22Rv1 (cell line): ENCODE measurements around the gene PABPC1L2A.
"Not testable (repeated sequence)": the region's sequence is repeated elsewhere in the genome, so short reads cannot be mapped to it uniquely, and the experiment has no call there.

Experiments
- H3K27ac ChIP-seq: fragments of 450-650 bp; 2 replicates; pipeline ENCODE4 v1.5.1; 2017
- ZFX ChIP-seq: fragments of 450-650 bp; IDR thresholded peaks from 2 replicates; pipeline ENCODE4 v1.6.1; 2017; ENCODE audit warnings: antibody characterized with exemption, borderline replicate concordance
- TF ChIP-seq, protein P1 (sequence below): fragments of 450-650 bp; IDR thresholded peaks from 2 replicates; pipeline ENCODE4 v1.5.1; 2017; ENCODE audit warnings: mild to moderate bottlenecking

PABPC1L2A gene

DNA sequence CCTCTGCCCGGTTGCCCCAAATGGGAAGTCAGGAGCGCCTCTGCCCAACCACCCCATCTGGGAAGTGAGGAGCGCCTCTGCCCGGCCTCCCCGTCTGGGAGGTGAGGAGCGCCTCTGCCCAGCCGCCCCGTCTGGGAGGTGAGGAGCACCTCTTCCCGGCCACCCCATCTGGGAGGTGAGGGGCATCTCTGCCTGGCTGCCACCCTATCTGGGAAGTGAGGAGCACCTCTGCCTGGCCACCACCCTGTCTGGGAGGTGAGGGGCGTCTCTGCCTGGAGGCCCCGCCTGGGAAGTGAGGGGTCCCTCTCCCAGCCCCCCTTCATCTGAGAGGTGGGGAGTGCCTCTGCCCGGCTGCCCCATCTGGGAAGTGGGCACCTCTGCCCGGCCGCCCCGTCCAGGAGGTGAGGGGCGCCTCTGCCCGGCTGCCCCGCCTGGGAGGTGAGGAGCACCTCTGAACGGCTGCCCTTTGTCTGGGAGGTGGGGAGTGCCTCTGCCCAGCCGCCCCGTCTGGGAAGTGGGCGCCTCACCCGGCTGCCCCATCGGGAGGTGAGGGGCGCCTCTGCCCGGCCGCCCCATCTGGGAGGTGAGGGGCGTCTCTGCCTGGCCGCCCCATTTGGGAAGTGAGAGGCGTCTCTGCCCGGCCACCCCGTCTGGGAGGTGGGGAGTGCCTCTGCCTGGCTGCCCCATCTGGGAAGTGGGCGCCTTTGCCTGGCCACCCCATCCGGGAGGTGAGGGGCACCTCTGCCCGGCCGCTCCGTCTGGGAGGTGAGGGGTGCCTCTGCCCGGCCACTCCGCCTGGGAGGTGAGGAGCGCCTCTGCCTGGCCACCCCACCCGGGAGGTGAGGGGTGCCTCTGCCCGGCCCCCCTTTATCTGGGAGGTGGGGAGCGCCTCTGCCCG is 10.6 kb downstream of the PABPC1L2A start:
- TF ChIP-seq, protein P1, sequence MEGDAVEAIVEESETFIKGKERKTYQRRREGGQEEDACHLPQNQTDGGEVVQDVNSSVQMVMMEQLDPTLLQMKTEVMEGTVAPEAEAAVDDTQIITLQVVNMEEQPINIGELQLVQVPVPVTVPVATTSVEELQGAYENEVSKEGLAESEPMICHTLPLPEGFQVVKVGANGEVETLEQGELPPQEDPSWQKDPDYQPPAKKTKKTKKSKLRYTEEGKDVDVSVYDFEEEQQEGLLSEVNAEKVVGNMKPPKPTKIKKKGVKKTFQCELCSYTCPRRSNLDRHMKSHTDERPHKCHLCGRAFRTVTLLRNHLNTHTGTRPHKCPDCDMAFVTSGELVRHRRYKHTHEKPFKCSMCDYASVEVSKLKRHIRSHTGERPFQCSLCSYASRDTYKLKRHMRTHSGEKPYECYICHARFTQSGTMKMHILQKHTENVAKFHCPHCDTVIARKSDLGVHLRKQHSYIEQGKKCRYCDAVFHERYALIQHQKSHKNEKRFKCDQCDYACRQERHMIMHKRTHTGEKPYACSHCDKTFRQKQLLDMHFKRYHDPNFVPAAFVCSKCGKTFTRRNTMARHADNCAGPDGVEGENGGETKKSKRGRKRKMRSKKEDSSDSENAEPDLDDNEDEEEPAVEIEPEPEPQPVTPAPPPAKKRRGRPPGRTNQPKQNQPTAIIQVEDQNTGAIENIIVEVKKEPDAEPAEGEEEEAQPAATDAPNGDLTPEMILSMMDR: no peak
- TF ChIP-seq ZFX: no peak
- no peak overlapping the region for H3K27ac ChIP-seq

GRCh38 chrX:73067761-73068466 is 11.4 kb downstream of the PABPC1L2A start:
- H3K27ac ChIP-seq: not testable (repeated sequence)

DNA sequence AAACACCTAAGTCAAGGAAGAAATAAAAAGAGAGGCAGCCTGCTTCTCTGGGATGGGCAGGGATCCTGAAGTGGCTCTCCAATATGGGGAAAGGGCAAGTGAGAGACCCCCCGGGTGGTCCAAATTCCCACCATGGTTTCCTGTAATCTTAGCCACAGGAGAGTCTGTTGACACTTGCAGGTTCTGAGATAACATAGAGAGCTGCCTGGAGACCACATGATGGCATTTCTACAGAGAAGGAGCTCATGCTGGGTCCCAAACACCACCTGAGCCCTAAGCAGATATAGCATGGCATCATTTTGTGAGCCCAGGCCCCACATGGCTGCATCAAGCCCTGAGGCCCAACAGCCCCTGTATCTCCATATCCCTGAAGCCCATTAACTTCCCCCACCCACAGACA is 50.4 kb downstream of the PABPC1L2A start:
- no peak for TF ChIP-seq ZFX
- TF ChIP-seq, protein P1: no peak
- H3K27ac ChIP-seq: no peak overlapping the region
